Activated CD8-positive, alpha-beta T cell treated with anti-CD3 and anti-CD28 coated beads for 36 hours (primary cell): ENCODE results near the gene ABCG1. TPM values are rescaled to one million over a fixed set of nuclear protein-coding genes. Genes with fewer than 3 reads are reported as not detected.

Source experiments
- ATAC-seq: fragments of 200-7000 bp; cut with Tn5 transposase; one replicate; pipeline ENCODE4 v1.10.0; 2021; ENCODE audit warnings: mild to moderate bottlenecking, moderate library complexity
- CTCF ChIA-PET: fragments of 350-600 bp; sonication (Branson Sonifier 250); formaldehyde crosslinking; loops from one replicate; lab custom pipeline; 2021; ENCODE audit warnings: antibody characterized with exemption; lab: Charles Lee
- POLR2A ChIA-PET: fragments of 350-600 bp; sonication (Branson Sonifier 250); formaldehyde crosslinking; loops from one replicate; lab custom pipeline; 2021; ENCODE audit warnings: antibody characterized with exemption; lab: Charles Lee
- DNase-seq: peaks from one replicate; pipeline ENCODE4 v3.0.0-alpha.2; 2020
- H3K27ac Mint-ChIP-seq: one replicate; pipeline ENCODE4 v1.8.0; 2021; ENCODE audit warnings: mild to moderate bottlenecking, mixed read lengths
- H3K27me3 Mint-ChIP-seq: one replicate; pipeline ENCODE4 v1.8.0; 2021; ENCODE audit warnings: mixed read lengths
- H3K36me3 Mint-ChIP-seq: one replicate; pipeline ENCODE4 v1.8.0; 2021; ENCODE audit warnings: low read depth, mixed read lengths
- H3K4me1 Mint-ChIP-seq: one replicate; pipeline ENCODE4 v1.8.0; 2021; ENCODE audit warnings: low read depth, mixed read lengths
- H3K4me3 Mint-ChIP-seq: one replicate; pipeline ENCODE4 v1.8.0; 2021; ENCODE audit warnings: mild to moderate bottlenecking, moderate library complexity, mixed read lengths
- H3K9me3 Mint-ChIP-seq: one replicate; pipeline ENCODE4 v1.8.0; 2021; ENCODE audit warnings: mixed read lengths
- intact Hi-C: fragments of 100-400 bp; cut with micrococcal nuclease; formaldehyde crosslinking; loops from one replicate; pipeline ENCODE4 v1.10.0; 2022
- total RNA-seq, 2 experiments: library from RNA; stranded (reverse); gene quantifications; one replicate each; pipeline ENCODE4 v1.2.3, GENCODE V29; 2021
- TF ChIP-seq, protein P1 (sequence below): fragments of 200-600 bp; IDR thresholded peaks from one replicate; pipeline ENCODE4 v1.8.0; 2022; ENCODE audit warnings: antibody characterized with exemption, mild to moderate bottlenecking

ABCG1 gene
- total RNA-seq, 2 experiments from 2014 or later, result 12.1 to 12.7 TPM

DNA sequence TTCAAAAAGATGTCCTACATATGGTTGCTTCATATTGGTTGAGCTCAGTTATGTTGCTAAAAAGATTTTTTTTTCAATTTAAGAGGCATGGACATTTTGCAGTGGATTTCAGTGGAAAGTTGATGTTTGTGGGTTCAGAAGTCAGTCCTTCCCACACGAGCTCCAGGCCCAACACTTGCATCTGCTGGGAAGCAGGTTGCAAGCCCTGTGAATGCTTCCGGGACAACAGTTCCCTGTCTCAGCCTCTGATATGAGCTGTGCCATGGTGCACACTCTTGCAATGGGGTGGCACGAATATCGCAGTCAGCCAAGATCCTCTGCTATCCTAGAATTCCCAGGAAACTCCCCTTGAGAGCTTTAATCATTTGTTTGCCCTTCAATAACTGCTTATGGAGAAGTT lies 30.3 kb upstream of the ABCG1 start:
- ChIA-PET POLR2A (interaction anchor here (0.5 to 3.8 kb wide), 16 partner anchors 8 to 234 kb away, joined by 3 to 25 read pairs (median 4); partner anchors contain the start of genes ABCG1 and UBASH3A), CTCF (interaction anchor here (0.9 to 2.6 kb wide), 5 partner anchors 32 to 71 kb away, joined by 3 to 15 read pairs (median 10); no protein-coding TSS in a partner anchor)
- DNase-seq (no peak), ATAC-seq (no peak)
- TF ChIP-seq, protein P1, sequence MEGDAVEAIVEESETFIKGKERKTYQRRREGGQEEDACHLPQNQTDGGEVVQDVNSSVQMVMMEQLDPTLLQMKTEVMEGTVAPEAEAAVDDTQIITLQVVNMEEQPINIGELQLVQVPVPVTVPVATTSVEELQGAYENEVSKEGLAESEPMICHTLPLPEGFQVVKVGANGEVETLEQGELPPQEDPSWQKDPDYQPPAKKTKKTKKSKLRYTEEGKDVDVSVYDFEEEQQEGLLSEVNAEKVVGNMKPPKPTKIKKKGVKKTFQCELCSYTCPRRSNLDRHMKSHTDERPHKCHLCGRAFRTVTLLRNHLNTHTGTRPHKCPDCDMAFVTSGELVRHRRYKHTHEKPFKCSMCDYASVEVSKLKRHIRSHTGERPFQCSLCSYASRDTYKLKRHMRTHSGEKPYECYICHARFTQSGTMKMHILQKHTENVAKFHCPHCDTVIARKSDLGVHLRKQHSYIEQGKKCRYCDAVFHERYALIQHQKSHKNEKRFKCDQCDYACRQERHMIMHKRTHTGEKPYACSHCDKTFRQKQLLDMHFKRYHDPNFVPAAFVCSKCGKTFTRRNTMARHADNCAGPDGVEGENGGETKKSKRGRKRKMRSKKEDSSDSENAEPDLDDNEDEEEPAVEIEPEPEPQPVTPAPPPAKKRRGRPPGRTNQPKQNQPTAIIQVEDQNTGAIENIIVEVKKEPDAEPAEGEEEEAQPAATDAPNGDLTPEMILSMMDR, result no peak
- Mint-ChIP-seq H3K4me3 (peak overlapping the region; percentile 62), H3K27me3 (no peaks in the 10 kb centered on the region), H3K36me3 (peaks cover 8% of the 10 kb centered on the region), H3K9me3 (peaks cover 12% of the 10 kb centered on the region), H3K4me1 (peaks cover 73% of the 10 kb centered on the region), H3K27ac (peak overlapping the region; percentile 95)
- intact Hi-C loops, result no loop called here

DNA sequence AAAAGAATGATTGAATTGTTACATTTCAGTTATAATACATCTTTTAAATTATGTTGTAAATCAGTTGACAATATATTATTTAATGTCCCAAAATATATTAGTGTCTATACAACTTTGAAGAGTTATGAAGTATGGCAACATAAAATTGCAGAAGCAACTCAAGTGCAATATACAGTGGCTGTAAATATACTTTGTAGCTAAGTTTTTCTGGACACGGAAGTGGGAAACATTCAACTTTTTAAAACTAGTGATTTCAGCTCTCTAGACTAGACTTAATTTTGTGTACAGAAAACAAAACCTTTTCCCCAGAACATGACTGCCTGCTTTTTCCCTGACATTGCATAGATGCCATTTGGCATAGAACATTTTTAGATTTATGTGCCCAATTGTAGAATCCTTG lies 29.5 kb upstream of the ABCG1 start:
- ATAC-seq (no peak), DNase-seq (no peak)
- CTCF ChIA-PET, result interaction anchor here (1.8 to 2.6 kb wide), 5 partner anchors 31 to 70 kb away, joined by 5 to 15 read pairs (median 10); no protein-coding TSS in a partner anchor
- Mint-ChIP-seq H3K9me3 (peaks cover 12% of the 10 kb centered on the region), H3K4me3 (no peak overlapping the region), H3K4me1 (peaks cover 78% of the 10 kb centered on the region), H3K27ac (peak overlapping the region; percentile 37), H3K27me3 (no peaks in the 10 kb centered on the region), H3K36me3 (peaks cover 8% of the 10 kb centered on the region)
- POLR2A ChIA-PET, result interaction anchor here (0.9 to 3.4 kb wide), 3 partner anchors 9 to 49 kb away, joined by 3 to 25 read pairs (median 22); no protein-coding TSS in a partner anchor
- intact Hi-C loops, result no loop called here
- TF ChIP-seq, protein P1, result no peak

DNA sequence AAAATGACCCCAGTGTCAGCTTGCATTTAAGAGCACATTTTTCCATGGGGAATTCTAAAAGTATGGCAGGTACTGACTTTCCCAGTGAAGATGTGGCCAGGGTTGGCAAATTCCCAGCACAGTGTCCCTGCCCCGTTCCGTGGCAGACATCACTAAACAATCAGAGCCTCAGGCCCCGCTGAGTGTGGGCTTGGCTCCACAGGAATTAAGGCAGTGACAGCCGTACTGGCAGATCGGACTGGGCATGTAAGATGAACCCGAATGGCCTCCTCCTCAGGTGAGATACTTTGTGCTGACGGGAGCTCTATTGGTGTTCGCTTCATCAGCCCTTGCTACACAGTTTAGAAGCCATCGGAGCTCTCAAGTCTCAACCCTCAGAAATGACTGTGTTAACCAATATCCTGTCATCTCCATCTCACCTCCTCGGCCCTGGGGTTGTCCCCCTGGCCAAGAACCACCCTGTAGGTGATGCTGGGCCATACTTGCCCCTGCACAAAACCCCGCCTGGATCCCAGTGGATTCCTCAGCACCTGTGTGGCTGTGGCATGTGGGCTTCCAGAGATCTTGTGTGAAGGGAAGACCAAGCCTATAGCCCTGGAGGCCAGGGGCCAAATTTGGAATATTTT lies 29.0 kb upstream of the ABCG1 start:
- H3K36me3 Mint-ChIP-seq, result peaks cover 8% of the 10 kb centered on the region
- ChIA-PET POLR2A (interaction anchor here (0.9 to 3.4 kb wide), 3 partner anchors 9 to 48 kb away, joined by 3 to 25 read pairs (median 22); no protein-coding TSS in a partner anchor), CTCF (interaction anchor here (1.8 to 2.6 kb wide), 4 partner anchors 30 to 70 kb away, joined by 5 to 15 read pairs (median 10); no protein-coding TSS in a partner anchor)
- DNase-seq, result peak; percentile 72
- no peak overlapping the region for H3K4me3 Mint-ChIP-seq
- intact Hi-C loops, result loop anchor here (5.0 kb wide), 1 partner anchor 47 kb away; no protein-coding TSS in a partner anchor
- no peaks in the 10 kb centered on the region for H3K27me3 Mint-ChIP-seq
- H3K4me1 Mint-ChIP-seq, result peaks cover 80% of the 10 kb centered on the region
- peak overlapping the region; percentile 37 for H3K27ac Mint-ChIP-seq
- ATAC-seq, result peak; percentile 57
- peaks cover 12% of the 10 kb centered on the region for H3K9me3 Mint-ChIP-seq
- TF ChIP-seq, protein P1, result no peak

- Mint-ChIP-seq H3K4me1 (peaks cover 79% of the 10 kb centered on the region), H3K9me3 (peaks cover 12% of the 10 kb centered on the region), H3K27me3 (no peaks in the 10 kb centered on the region), H3K4me3 (no peak overlapping the region), H3K27ac (no peak overlapping the region), H3K36me3 (peaks cover 8% of the 10 kb centered on the region)
- CTCF ChIA-PET, result interaction anchor here (0.8 to 2.6 kb wide), 5 partner anchors 30 to 69 kb away, joined by 3 to 12 read pairs (median 6); no protein-coding TSS in a partner anchor
- POLR2A ChIA-PET, result interaction anchor here (0.9 to 3.4 kb wide), 4 partner anchors 8 to 44 kb away, joined by 3 to 22 read pairs (median 4); no protein-coding TSS in a partner anchor
- TF ChIP-seq, protein P1, result no peak
- DNase-seq, result no peak
- intact Hi-C loops, result loop anchor here (5.0 kb wide), 1 partner anchor 47 kb away; no protein-coding TSS in a partner anchor
- ATAC-seq, result no peak
Measured at GRCh38 chr21:42190486-42190863, 28.5 kb upstream of the ABCG1 start.
